KOPT-K1 (cell line): Measurements from ENCODE around the gene NR1D2.

Experiments used
- H3K27ac ChIP-seq: fragments of 200-600 bp; sonication (generic); 2 replicates; pipeline ENCODE4 v1.5.1; 2016; ENCODE audit warnings: antibody characterized with exemption, mild to moderate bottlenecking, low read depth, low read length; ENCODE audit not compliant: poor library complexity, severe bottlenecking
- H3K36me3 ChIP-seq: fragments of 200-600 bp; sonication (generic); 2 replicates; pipeline ENCODE4 v1.5.1; 2017; ENCODE audit warnings: antibody characterized with exemption, mild to moderate bottlenecking, low read length, moderate library complexity; ENCODE audit not compliant: insufficient read depth
- H3K9me3 ChIP-seq: fragments of 200-600 bp; sonication (generic); 2 replicates; pipeline ENCODE4 v1.5.1; 2017; ENCODE audit warnings: antibody characterized with exemption, low read length, mild to moderate bottlenecking; ENCODE audit not compliant: insufficient read depth, poor library complexity, severe bottlenecking

Gene NR1D2

DNA sequence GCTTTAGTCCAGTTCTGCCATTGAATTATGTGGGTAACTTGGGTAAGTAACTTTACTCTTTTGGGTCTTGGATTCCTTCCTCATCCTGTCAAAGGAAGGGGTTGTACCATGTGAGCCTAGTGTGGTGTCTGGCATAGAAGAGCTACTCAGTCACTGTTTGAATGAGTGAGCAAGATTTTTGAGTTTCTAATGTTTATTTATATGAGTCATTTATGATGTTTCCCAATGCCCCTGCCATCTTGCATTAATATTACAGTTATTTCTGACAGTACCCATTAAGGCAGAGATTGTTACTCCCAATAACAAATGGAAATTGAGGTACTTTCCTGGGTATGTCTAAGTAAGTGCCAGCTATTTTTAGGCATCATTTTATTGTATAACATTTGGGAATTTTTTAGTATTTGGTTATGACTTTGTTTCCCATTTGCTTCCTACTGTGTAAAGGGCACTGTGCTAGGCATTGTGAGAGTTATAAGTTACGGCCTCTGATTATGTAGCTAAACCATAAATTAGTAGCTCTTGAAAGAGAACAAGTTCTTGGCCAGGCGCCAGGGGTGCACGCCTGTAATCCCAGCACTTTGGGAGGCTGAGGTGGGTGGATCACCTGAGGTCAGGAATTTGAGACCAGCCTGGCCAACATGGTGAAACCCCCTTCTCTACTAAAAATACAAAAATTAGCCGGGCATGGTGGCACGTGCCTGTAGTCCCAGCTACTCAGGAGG lies 23.5 kb downstream of the NR1D2 start:
- Histone ChIP-seq H3K36me3 (no peaks in the 10 kb centered on the region), H3K27ac (no peak overlapping the region), H3K9me3 (no peaks in the 10 kb centered on the region)

DNA sequence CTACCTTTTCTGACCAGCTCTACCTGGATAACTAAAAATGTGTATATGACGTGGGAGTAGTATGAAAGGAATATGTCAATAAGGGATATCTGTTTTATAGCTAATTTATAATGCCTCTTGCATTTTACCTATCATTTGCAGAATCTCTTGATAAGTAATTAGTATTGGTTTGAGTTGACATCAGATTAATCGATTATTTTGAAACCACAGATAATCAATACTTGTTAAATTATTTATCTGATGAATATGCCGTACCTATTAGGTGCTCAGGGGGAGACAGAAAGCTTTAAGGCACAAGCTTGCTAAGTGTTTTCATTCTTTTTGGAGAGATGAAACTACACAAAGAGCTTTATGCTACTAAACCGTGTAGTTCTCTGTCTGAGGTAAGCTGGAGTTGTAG lies 24.3 kb downstream of the NR1D2 start:
- no peak overlapping the region for H3K27ac ChIP-seq
- no peaks in the 10 kb centered on the region for H3K36me3 ChIP-seq
- no peaks in the 10 kb centered on the region for H3K9me3 ChIP-seq

DNA sequence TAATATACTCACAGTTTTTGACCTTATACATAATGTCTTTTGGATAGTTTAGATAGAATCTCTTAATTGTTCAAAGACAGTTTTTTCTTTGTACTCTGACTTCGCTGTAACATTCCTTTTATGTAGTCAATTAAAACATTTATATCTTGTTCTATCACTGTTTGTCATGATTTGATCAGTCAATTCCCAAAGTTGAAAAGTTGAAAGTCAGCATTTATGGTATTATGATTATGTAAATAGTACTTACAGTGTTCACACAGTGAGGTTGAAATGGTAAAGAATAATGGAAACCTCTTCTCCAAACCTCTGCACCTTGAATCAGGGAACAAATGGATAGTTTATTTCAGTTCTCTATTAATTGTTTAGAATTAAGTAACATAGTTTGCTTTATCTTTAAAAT lies 26.6 kb downstream of the NR1D2 start:
- Histone ChIP-seq H3K36me3 (no peaks in the 10 kb centered on the region), H3K27ac (no peak overlapping the region)

DNA sequence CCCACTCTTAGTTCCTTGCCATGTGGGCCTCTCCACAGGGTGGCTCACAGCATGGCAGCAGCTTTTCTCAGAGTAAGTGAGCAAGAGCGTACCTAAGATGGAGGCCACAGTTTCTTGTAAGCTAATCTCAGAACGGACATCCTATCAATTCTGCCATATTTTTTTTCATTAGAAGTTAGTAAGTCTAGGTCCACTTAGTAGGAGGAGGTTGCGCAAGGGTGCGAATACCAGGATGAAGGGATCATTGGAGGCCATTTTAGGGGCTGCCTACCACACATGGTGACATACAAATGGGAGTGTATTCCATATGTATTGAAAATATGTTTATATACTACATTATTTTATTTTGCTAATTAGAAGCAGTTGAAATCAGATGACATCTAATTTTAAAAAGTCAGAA lies 31.5 kb downstream of the NR1D2 start:
- Histone ChIP-seq H3K9me3 (peaks cover 6% of the 10 kb centered on the region), H3K36me3 (no peaks in the 10 kb centered on the region), H3K27ac (no peak overlapping the region)

More for the DNA sequence above, 26.6 kb downstream of the NR1D2 start:
- no peaks in the 10 kb centered on the region for H3K9me3 ChIP-seq

DNA sequence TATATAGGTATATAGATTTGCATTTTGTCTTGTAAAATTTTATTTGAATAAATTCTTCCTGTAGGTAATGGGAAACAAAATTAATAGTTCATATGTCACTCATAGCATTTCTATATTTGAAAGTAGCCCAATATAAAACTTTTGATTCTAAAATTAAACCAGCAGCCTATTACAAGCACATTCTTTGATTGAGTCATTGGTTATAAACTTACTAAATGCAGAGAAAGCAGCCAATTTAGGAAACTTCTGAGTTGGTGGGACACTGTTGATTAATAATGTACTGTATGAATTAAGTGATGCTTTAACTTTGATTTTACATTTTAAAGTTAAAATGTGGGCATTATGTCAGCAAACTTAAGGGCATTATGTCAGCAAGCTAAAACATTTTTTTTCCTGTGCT lies 34.5 kb downstream of the NR1D2 start:
- Histone ChIP-seq H3K36me3 (no peaks in the 10 kb centered on the region), H3K27ac (no peak overlapping the region), H3K9me3 (peaks cover 13% of the 10 kb centered on the region)

DNA sequence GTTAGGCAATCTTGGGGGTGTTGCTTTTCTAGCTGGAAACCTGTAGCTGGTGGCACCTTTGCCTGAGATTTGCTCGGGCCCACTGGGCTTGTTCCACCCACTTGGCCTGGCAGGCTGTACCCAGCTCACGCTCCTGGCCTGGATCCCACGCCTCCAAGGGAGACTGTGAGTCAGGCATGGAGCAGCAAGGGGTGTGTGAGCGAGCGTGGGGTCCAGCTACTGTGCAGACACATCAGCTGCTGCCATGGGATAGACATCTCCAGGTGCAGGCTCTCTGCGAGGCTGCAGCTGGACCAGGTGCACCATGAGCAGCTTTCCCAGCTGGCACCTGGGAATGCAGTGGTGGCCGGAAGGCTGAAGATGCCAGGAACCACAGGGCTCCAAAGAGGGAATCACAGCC lies 36.0 kb downstream of the NR1D2 start:
- H3K9me3 ChIP-seq, result peaks cover 13% of the 10 kb centered on the region
- H3K36me3 ChIP-seq, result no peaks in the 10 kb centered on the region
- H3K27ac ChIP-seq, result no peak overlapping the region

DNA sequence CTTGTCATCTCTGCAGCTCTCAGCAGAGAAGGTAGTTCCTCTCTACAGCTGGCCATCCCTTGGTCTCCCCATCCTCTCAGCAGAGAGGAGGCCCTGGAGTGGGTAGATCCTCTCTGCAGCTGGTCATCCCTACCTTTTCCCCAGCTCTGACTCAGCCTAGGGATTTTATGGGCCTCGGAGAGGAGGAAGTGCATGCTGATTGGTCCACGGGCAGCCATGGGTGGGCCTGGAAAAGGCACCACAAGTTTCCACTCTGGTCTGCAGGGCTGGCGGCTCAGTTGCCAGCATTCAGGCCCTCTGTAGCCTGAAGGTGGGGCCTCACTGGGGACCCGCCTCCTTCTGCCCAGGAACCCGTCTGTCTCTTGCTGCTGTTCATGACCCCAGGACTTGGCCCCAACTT lies 36.9 kb downstream of the NR1D2 start:
- H3K36me3 ChIP-seq, result no peaks in the 10 kb centered on the region
- H3K27ac ChIP-seq, result no peak overlapping the region

DNA sequence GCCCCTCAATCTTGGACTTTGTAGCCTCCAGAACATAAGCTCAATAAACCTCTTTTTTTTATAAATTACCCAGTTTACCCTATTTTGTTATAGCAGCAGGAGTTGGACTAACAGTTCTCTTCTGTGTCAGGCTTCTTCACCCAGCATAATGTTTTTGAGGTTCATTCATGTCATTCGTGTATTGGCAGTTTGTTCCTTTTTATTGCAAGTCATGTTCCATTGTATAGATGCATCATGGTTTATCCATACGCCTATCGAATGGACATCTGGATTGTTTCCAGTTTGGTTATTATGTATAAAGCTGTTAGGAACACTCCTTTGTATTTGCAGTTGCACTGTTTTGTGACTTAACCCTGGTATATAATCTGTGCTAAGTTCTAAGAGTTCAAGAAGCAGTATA lies 39.8 kb downstream of the NR1D2 start:
- H3K27ac ChIP-seq, result no peak overlapping the region
- H3K9me3 ChIP-seq, result peaks cover 13% of the 10 kb centered on the region
- no peaks in the 10 kb centered on the region for H3K36me3 ChIP-seq

More for the DNA sequence above, 36.9 kb downstream of the NR1D2 start:
- peaks cover 13% of the 10 kb centered on the region for H3K9me3 ChIP-seq

DNA sequence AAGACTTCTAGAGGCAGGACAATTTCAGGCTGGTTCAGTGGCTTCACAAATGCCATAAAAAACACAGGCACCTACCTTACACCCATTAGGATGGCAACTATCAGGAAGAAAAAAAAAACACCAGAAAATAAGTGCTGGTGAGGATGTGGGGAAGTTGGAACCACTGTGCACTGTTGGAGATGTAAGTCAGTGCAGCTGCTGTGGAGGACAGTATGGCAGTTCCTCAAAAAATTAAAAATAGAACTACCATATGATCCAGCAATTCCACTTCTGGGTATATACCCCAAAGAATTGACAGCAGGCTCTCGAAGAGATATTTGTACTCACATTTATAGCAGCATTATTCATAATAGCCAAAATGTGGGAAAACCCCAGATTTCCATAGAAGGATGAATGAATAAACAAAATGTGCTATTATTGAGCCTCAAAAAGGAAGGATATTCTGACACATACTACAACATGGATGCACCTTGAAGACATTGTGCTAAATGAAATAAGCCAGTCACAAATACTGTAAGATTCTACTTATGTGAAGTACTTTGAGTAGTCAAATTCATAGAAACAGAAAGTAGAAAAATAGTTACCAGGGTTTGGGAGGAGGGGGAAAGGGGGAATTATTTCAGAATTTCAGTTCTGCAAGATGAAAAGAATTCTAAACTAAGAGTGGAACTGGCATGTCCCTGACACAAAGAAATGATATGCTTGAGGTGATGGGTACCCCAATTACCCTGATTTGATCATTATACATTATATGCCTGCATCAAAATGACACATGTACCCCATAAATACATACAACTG lies 40.9 kb downstream of the NR1D2 start:
- H3K9me3 ChIP-seq, result peaks cover 13% of the 10 kb centered on the region
- H3K36me3 ChIP-seq, result no peaks in the 10 kb centered on the region
- no peak overlapping the region for H3K27ac ChIP-seq

DNA sequence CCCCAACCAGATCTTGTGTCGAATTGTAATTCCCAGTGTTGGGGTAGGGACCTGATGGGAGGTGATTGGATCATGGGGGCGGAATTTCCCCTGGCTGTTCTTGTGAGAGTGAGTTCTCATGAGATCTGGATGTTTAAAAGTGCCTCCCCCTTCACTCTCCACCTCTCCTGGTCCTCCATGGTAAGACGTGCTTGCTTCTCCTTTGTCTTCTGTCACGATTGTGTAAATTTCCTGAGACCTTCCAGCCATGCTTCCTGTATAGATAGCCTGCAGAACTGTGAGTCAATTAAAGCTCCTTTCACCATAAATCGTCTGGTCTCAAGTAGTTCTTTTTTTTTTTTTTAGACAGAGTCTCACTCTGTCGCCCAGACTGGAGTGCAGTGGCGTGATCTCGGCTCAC lies 42.3 kb downstream of the NR1D2 start:
- H3K27ac ChIP-seq, result no peak overlapping the region
- no peaks in the 10 kb centered on the region for H3K9me3 ChIP-seq
- no peaks in the 10 kb centered on the region for H3K36me3 ChIP-seq

DNA sequence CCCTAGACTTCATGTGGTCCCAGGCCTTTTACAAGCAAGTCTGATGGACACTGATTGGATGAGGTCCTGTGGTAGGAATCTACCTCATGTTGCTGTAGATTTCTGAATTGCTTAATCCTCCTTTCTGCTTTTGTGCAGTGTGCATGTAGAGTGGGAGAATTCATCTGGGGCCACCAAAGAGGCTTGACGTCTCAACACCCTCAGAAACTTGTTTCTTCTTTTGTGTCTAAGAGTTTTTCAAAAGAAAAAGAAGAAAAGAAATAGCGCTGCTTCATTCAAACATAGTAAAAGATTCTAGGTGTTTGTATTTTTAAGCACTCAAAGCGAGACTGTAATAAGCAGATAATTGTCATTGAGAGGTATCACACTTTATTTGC lies 46.2 kb downstream of the NR1D2 start:
- Histone ChIP-seq H3K9me3 (no peaks in the 10 kb centered on the region), H3K27ac (no peak overlapping the region), H3K36me3 (no peaks in the 10 kb centered on the region)

DNA sequence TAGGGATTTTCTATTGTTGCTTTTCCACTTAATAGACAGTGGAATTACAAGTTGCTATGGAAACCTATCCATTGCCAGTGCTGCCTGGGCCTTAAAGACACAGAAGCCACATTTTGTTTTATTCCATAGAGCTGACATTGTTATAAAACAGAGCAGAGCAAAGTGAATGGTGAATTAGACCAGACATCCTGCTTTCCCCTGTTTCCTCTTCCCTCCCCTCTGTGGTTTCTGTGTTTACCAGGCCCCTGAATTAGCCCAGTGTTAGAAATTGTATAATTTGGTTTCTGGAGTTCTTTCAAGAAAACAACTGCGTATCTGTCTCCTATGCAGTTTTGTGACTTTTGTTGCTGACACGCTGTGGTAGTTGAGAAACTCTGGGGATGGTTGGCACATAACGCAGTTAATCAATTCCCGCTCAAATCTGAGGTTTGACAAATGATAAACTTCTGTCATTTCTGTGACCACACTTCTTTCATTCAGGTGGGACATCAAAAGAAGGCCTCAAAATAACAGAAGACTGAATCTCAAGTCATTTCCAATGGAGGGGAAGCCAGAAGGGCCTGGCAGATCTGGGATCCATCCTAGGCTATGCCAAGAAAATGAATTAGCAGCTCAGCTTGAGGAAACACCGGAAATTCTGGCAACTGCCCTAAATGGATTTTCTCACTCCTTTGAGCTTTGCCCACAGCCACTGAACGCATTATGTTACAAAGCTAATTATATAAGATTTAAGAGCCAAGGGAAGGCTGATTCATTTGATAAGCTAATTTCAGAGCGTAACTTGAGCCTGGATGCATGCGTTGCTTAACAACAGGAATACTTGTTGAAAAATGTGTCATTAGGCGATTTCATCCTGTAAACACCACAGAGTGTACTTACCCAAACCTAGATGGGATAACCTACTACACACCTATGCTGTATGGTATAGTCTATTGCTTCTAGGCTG lies 46.9 kb downstream of the NR1D2 start:
- no peaks in the 10 kb centered on the region for H3K36me3 ChIP-seq
- H3K27ac ChIP-seq, result no peak overlapping the region
- H3K9me3 ChIP-seq, result no peaks in the 10 kb centered on the region

DNA sequence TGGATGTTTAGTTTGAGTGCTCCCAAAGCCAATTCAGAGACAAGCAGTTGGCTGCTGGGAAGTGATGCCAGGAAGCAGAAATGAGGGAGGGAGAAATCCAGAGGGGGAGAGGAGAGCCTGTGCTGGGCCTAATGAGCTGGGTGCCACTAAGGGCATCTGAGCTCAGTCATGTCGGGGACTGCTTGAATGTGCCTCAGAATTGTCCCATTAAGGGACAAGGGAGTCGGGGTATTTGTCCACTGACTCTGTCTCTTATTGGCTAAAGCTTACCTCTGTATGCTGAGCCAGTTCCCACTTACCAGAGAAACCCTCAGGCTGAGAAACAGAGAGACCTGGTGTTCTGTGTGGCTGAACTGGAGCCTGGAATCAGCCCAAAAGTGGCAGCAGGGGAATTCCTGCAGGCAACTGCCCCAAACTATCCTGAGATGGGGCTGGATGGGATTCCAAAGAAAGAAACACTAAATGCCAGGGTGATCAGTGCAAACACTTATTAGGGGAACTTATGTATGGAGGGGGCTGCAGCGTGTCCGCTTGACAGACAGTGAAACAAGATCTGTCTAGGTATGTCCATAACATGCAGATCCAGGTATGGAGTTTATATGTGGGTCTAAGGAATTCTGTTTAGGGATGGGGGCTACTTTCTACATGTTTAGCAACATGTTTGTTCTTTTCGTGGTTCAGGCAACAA lies 48.6 kb downstream of the NR1D2 start:
- no peak overlapping the region for H3K27ac ChIP-seq
- H3K9me3 ChIP-seq, result no peaks in the 10 kb centered on the region
- H3K36me3 ChIP-seq, result no peaks in the 10 kb centered on the region

DNA sequence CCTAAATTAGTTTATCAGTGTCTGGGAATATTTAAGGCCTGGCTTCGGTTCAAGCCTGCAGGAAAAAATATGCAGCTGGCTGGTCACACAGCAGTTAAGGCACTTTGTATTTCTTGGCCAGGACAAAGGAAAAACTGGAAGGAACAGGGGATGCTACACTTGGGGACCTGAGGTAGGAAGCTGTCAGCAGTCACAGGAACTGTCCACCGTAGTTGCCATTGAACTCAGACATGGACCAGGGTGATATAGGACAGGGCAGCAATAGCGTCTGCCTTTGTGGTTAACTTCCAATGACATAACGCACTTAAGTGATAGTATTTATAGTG lies 49.1 kb downstream of the NR1D2 start:
- Histone ChIP-seq H3K27ac (no peak overlapping the region), H3K9me3 (no peaks in the 10 kb centered on the region), H3K36me3 (no peaks in the 10 kb centered on the region)

DNA sequence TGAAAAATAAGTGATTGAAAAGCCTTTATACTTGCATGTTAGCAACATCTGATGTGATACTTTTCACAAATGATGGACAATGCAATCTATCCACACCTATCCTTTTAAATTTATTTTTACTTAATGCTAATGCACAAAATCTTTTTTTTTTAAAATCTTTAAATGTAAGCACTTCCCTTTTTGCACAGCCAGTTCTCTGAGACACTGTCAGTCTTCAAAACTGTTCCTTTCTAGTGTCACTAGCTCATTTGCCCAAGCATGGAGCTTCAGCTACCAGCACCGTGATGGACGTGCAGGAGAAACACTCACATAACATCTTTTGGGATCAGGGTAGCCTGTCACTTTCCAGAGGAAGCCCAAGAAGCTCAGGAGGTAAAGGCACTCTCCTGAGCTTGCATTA lies 50.1 kb downstream of the NR1D2 start:
- no peak overlapping the region for H3K27ac ChIP-seq
- H3K36me3 ChIP-seq, result no peaks in the 10 kb centered on the region
- H3K9me3 ChIP-seq, result no peaks in the 10 kb centered on the region
